AG08395 (cell line): Measurements from ENCODE around the gene LSAMP.
A peak's percentile ranks its signal among the peaks of the same experiment; 100 is the strongest.
"Not testable (repeated sequence)": the region's sequence is repeated elsewhere in the genome, so short reads cannot be mapped to it uniquely, and the experiment has no call there.

ENCODE experiments used
- DNase-seq: peaks from one replicate; pipeline ENCODE4 v3.0.0; 2012; ENCODE audit warnings: mixed read lengths, low spot score

LSAMP gene

GRCh38 chr3:115792206-115792955 is 652.9 kb downstream of the LSAMP start:
- DNase-seq: no peak

- not testable (repeated sequence) for DNase-seq
These were observed 653.8 kb downstream of the LSAMP start for GRCh38 chr3:115791271-115792153.

DNA sequence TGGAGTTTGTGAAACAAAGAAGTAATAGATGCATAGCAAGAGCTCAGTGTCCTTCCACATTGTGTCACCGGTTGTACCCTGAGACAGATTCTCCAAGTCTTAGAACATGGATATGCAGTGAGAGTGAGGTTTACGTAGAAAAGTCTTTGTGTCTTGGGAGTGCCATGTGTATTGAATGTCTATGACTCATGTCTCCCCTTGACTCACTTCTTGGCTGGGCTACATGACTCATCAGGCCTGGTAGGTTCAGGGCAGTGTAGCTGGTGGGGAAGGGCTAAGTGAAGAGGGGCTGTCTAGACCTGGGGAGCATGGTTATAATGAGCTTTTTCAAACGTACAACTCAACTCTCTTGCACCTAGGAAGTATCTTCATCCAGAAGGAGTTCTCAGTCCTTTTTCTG is 654.5 kb downstream of the LSAMP start:
- peak; percentile 89 for DNase-seq

DNA sequence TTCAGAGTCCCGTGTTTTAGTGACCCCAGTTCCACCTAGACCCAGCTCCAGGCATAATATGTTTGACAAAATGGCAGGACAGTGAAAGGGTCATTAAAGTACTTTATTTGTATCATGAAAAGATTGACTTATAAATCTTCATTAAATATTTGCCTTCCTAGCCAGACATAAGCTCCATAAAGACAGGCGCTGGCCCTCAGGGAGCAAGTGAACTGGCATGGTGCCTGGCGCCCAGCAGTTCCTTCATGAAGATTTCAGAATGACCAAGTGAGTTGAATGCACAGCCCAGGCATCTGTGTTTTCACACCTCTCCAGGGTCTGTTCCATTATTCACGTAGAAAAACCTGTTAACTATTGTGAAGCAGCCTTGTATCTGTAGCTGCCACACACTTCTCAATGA is 655.8 kb downstream of the LSAMP start:
- no peak for DNase-seq

DNA sequence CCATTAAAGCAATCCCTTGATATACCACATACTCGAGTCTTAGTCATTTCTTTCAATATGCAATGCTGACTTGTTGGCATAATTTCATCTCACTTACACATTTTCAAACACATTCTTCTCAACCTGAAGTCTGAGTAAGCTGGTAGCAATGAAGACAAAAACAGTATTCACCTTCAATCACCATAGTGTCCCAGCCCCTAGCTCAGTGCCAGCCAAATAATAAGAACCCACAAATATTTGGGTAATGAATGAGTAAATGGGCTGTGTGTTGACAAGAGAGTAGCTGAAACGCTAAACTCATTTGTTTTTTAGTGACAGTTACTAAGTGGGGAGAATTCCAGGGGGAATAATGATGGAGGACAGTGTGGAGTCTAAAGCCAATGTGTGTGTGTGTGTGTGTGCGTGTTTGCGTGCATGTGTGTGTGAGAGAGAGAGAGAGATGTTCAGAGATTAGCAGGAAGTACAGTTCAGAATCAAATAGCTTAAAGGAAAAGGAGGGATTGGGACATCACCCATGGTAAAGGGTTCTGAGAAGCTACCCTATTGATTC is 656.3 kb downstream of the LSAMP start:
- DNase-seq: peak; percentile 81

- DNase-seq: no peak
These were observed 657.5 kb downstream of the LSAMP start for GRCh38 chr3:115787818-115788217.

DNA sequence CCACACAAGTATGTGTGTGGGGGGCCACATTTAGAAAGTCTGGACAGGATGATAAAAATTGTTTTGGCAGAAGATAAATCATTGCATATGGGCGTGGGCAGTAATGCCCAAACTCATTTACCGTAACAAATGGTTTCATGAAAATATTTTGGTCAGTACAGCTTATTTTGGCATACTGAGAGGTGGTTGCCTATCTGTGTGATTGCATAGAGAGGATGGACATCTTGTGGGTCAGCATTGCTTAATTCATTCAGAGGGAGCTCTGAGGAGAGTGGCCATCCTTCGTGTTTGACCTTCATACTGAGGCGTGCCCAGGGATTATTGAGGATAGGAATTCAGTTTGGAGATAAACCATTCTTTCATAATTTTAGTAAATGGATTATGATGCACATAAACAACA is 659.5 kb downstream of the LSAMP start:
- no peak for DNase-seq

GRCh38 chr3:115784739-115785536 is 660.3 kb downstream of the LSAMP start:
- DNase-seq: peak; percentile 73

- peak; percentile 86 for DNase-seq
These were observed 661.1 kb downstream of the LSAMP start for GRCh38 chr3:115783938-115784738.

- DNase-seq: not testable (repeated sequence)
These were observed 661.9 kb downstream of the LSAMP start for GRCh38 chr3:115783426-115783825.

- no peak for DNase-seq
These were observed 666.3 kb downstream of the LSAMP start for GRCh38 chr3:115779011-115779410.

DNA sequence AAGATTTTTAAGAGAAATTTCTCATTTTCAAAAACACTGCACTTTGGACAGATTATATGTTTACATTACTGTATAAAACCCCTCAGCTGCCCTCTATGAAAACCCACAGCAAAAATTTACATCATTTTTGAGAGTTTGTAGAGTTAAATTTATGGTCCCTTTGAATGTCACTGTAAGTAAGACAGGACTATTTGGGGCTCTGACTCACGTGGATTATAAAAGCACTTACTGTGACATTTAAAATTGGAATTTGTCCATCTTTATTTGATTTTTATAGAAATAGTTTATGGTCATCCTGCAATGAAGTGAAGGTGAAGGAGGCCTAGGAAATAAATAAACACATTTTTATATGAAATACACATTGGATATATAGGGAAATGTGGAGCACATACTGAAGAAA is 672.3 kb downstream of the LSAMP start:
- DNase-seq: no peak

GRCh38 chr3:115768661-115769060 is 676.6 kb downstream of the LSAMP start:
- no peak for DNase-seq

DNA sequence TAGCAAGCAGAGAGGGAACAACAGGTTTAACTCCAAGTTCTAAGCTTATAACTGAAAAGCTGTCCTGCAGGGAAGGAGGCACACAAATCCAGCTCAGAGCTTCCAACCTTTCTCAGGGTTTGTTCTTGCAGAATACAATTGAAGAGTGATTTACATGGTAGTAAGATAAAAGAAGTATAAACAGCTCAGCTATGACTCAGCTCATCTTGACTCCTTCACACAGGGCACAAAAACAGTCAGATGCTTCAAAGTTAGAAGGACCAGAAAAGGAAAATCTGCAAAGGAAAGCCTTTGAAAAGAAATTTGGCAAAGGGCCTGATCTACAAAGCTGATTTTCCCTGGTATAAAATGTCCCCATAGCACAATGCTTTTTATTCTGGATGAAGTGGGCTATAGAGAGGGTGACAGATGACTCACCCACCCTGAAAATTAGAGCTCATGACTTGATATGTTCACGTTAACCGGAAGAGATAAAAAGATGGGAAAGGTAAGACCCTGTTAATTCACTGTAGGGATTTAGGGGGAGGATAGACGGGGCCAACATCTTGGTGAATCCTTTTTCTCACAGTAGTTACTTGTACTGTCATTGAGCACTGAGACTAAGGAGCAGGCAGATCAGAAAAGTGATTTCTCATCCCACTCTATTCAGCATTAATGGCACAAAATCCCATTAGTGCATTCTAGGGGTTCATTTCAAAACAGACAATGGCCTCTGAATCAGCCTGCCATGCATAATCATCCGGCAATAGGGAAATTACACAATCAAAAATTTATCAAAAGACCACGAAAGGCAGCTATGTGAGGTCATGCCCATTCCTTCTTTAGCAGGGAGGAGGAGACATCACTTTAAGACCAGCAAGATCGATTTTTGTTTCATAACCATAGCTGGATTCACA is 678.5 kb downstream of the LSAMP start:
- no peak for DNase-seq

DNA sequence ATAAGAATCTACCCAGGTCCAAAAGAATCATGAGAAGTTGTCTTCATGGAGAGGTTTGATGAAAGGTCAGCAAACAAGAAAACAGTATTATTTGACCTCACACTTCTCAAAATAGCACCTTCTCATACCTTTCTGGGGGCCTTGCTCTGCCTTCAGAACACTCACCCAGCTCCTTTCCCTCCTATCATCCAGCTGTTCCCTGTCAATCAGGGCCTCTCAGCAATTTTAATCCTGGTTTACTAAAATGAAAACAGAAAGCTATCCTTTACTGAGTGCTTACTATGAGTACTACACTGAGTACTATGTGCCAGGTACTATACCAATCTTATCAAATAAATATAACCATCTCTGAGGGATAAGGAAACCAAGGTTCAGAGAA is 683.4 kb downstream of the LSAMP start:
- no peak for DNase-seq

DNA sequence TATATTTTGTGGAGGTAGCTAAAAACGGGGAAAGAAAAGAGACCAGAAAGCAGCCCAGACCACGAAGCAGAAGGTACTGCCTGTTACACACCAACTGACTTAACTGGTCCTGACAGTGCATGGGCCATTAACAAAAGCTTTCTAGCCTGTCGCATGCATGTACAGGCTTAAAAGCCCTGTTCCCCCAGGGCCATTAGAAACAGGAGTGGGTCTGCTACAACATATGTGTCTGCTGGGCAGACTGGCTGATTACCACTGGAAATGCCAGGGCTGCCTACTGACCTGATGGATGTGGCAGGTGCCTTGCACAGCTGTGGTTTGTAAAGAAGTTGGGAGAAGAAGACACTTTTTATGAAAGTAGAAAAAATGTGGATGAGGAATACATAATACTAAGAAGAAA is 684.6 kb downstream of the LSAMP start:
- DNase-seq: no peak

GRCh38 chr3:115758076-115758763 is 687.1 kb downstream of the LSAMP start:
- DNase-seq: no peak

DNA sequence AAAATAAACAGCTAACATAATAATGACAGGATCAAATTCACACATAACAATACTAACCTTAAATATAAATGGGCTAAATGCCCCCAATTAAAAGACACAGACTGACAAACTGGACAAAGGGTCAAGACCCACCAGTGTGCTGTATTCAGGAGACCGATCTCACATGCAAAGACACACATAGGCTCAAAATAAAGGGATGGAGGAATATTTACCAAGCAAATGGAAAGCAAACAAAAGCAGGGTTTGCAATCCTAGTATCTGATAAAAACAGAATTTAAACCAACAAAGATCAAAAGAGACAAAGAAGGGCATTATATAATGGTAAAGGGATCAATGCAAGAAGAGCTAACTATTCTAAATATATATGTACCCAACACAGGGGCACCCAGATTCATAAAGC is 692.3 kb downstream of the LSAMP start:
- not testable (repeated sequence) for DNase-seq
